PFSK-1 (cell line): ENCODE data around the gene MSH6.

Experiments used
- FOXP2 ChIP-seq: optimal IDR thresholded peaks from 2 replicates; pipeline ENCODE3; 2011; ENCODE audit warnings: borderline replicate concordance, control low read depth, inconsistent platforms; ENCODE audit not compliant: insufficient read depth; ENCODE audit errors: extremely low read length, extremely low read depth
- POLR2AphosphoS5 ChIP-seq: IDR thresholded peaks from 2 replicates; pipeline ENCODE4 v1.6.1; 2012; ENCODE audit warnings: low read depth, mild to moderate bottlenecking, control low read depth, low read length, moderate library complexity
- SIN3A ChIP-seq: IDR thresholded peaks from 2 replicates; pipeline ENCODE4 v1.6.1; 2012; ENCODE audit warnings: mild to moderate bottlenecking, low read length, moderate library complexity, borderline replicate concordance; ENCODE audit not compliant: insufficient read depth
- TAF1 ChIP-seq: IDR thresholded peaks from 2 replicates; pipeline ENCODE4 v1.6.1; 2012; ENCODE audit warnings: low read length, control low read depth, borderline replicate concordance; ENCODE audit not compliant: insufficient read depth
- TF ChIP-seq, protein P1 (sequence below), 2 experiments: IDR thresholded peaks; 2 replicates each; pipeline versions ENCODE4 v1.6.1 to v1.8.0; 2011 to 2012; ENCODE audit warnings: low read depth in 2 of 2, low read length in 2 of 2, control low read depth in 1 of 2, inconsistent platforms in 1 of 2, mild to moderate bottlenecking in 1 of 2, moderate library complexity in 1 of 2; ENCODE audit not compliant: insufficient read depth in 1 of 2

MSH6 gene

DNA sequence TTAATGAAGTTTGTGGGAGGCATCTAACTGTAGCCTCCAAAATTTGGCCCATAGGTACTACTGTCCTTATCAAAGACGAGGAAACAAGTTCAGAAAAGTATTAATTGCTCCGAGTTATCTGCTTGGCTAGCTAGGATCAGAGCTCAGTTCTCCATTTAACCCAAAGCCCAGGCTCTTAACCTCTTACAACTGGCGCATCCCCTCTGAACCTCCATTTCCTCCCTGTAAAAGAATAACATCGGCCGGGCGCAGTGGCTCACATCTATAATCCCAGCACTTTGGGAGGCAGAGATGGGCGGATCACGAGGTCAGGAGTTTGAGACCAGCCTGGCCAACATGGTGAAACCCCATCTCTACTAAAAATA lies 3.5 kb upstream of the MSH6 start:
- TF ChIP-seq TAF1, result no peak
- TF ChIP-seq SIN3A, result no peak
- TF ChIP-seq POLR2AphosphoS5, result no peak
- TF ChIP-seq, protein P1, sequence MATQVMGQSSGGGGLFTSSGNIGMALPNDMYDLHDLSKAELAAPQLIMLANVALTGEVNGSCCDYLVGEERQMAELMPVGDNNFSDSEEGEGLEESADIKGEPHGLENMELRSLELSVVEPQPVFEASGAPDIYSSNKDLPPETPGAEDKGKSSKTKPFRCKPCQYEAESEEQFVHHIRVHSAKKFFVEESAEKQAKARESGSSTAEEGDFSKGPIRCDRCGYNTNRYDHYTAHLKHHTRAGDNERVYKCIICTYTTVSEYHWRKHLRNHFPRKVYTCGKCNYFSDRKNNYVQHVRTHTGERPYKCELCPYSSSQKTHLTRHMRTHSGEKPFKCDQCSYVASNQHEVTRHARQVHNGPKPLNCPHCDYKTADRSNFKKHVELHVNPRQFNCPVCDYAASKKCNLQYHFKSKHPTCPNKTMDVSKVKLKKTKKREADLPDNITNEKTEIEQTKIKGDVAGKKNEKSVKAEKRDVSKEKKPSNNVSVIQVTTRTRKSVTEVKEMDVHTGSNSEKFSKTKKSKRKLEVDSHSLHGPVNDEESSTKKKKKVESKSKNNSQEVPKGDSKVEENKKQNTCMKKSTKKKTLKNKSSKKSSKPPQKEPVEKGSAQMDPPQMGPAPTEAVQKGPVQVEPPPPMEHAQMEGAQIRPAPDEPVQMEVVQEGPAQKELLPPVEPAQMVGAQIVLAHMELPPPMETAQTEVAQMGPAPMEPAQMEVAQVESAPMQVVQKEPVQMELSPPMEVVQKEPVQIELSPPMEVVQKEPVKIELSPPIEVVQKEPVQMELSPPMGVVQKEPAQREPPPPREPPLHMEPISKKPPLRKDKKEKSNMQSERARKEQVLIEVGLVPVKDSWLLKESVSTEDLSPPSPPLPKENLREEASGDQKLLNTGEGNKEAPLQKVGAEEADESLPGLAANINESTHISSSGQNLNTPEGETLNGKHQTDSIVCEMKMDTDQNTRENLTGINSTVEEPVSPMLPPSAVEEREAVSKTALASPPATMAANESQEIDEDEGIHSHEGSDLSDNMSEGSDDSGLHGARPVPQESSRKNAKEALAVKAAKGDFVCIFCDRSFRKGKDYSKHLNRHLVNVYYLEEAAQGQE (IDR thresholded peaks at IDR 0.05; ENCODE audit: insufficient read depth in 1 of 2, low read depth in 2 of 2, low read length in 2 of 2), result no peak
- TF ChIP-seq FOXP2, result no peak

DNA sequence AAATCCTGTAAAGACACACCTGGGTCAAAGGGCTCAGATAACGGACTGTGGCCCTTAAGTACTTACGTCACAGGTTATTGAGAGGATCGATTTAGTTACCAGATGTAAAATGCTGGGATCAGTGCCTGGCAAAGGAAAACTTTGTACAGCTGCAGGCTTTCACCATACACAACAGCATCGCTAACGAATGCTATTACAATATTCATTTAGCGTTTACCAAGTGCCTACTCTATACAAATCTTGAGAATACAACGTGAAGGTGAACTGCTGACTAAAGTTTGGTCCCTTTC lies 619 bp upstream of the MSH6 start:
- TF ChIP-seq TAF1 (no peak), SIN3A (no peak), FOXP2 (no peak), POLR2AphosphoS5 (no peak)
- TF ChIP-seq, protein P1 (IDR thresholded peaks at IDR 0.05; ENCODE audit: insufficient read depth in 1 of 2, low read depth in 2 of 2, low read length in 2 of 2), result no peak

DNA sequence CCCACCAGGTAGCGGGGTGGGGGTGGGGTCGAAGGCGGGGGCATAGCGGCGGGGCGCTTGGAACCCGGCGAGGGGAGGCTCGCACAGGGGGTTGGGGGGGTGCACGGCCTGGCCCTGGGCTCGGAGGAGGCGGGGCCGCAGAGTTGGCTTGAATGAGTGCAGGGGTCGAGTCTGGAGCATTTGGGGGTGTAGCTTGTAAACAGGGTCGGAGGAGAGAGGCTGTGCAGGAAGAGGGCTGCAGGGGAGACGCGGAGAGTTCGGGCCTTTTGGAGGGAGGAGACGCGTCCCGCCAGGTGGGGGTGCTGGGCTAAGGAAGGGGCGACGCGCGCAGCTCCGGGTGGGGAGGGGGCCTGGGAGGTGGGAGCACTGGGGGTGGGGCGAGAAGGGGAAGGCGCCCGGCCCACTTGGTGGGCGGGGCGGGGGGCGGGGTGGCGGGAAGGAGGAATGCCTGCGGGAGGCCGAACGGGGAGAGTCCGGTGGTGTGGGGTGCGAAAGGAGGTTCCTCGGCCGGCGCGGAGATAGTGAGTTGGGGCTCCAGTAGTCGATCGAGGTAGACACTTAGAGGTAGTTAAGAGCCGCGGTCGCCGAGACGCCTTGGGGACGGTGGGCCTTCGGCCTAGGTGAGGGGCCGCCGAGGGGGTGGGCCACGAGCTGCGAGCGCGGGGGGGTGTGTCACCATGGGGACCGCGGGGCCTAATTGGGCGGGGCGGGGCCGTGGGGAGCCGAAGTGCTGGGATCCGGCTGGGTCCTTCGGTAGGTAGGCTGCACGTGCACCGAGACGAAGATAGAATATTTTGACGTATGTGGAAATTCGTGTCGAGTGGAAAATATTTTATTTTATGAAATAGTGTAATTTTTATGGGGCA lies 774 bp downstream of the MSH6 start:
- TF ChIP-seq POLR2AphosphoS5, result no peak
- TF ChIP-seq SIN3A, result no peak
- TF ChIP-seq FOXP2, result no peak
- TF ChIP-seq, protein P1 (IDR thresholded peaks at IDR 0.05; ENCODE audit: insufficient read depth in 1 of 2, low read depth in 2 of 2, low read length in 2 of 2), result no peak
- TF ChIP-seq TAF1, result no peak

GRCh38 chr2:47784352-47784851 lies 1.5 kb downstream of the MSH6 start:
- TF ChIP-seq POLR2AphosphoS5 (no peak), SIN3A (no peak), FOXP2 (no peak), TAF1 (no peak)
- TF ChIP-seq, protein P1 (IDR thresholded peaks at IDR 0.05; ENCODE audit: insufficient read depth in 1 of 2, low read depth in 2 of 2, low read length in 2 of 2), result no peak

DNA sequence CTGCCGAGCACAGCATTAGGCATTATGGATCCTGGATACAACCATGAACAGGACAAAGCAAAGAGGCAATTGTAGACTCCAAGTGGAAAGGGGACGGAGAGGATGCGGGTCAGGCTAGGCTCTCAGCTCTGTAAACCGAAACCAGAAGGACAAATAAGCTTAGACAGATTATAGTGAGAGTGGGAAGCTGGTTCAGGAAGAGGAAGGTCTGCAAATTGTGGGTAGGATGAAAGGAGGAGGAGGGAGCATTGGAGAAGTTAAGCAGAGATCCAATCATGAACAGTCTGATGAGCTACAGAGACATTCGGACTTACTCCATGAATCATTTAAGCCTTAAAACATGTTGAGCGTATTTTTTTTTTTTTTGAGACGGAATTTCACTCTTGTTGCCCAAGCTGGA lies 3.0 kb downstream of the MSH6 start:
- TF ChIP-seq SIN3A (no peak), FOXP2 (no peak), TAF1 (no peak), POLR2AphosphoS5 (no peak)
- TF ChIP-seq, protein P1 (IDR thresholded peaks at IDR 0.05; ENCODE audit: insufficient read depth in 1 of 2, low read depth in 2 of 2, low read length in 2 of 2), result no peak
